Tibial artery (tissue), 4 donors: ENCODE data around the gene ACSBG1.

Source experiments
- DNase-seq, 2 donors: peaks; one replicate each; pipeline ENCODE4 v3.0.0-alpha.2; 2019
- H3K27ac ChIP-seq, 2 donors: fragments of 200-600 bp; sonication (generic) in 1 of 2; 1 replicate in 1 of 2; 2 replicates in 1 of 2; pipeline ENCODE4 v1.5.1; 2018 to 2019; ENCODE audit warnings: mild to moderate bottlenecking in 1 of 2
- H3K27me3 ChIP-seq, 2 donors: fragments of 200-600 bp; sonication (generic) in 1 of 2; one replicate each; pipeline versions ENCODE4 v1.5.1 to v1.6.0; 2016 to 2019
- H3K36me3 ChIP-seq, 3 donors: fragments of 200-600 bp; sonication (generic) in 2 of 3; one replicate each; pipeline ENCODE4 v1.5.1; 2016 to 2019; ENCODE audit warnings: mild to moderate bottlenecking in 2 of 3
- H3K4me1 ChIP-seq, 4 donors: fragments of 200-600 bp; sonication (generic) in 2 of 4; 1 replicate in 3 of 4; 2 replicates in 1 of 4; pipeline ENCODE4 v1.5.1; 2016 to 2019
- H3K4me3 ChIP-seq, 2 donors: fragments of 200-600 bp; sonication (generic) in 1 of 2; 1 replicate in 1 of 2; 2 replicates in 1 of 2; pipeline ENCODE4 v1.5.1; 2018 to 2019; ENCODE audit warnings: mild to moderate bottlenecking in 2 of 2
- H3K9me3 ChIP-seq, 3 donors: fragments of 200-600 bp; sonication (generic) in 1 of 3; one replicate each; pipeline ENCODE4 v1.5.1; 2016 to 2019
- CTCF ChIP-seq, 2 experiments: fragments of 200-600 bp in 1 of 2; fragments of 450-650 bp in 1 of 2; IDR thresholded peaks; one replicate each; pipeline ENCODE4 v1.5.1; 2017 to 2019; ENCODE audit warnings: antibody characterized with exemption in 2 of 2, mild to moderate bottlenecking in 1 of 2, moderate library complexity in 1 of 2
- intact Hi-C: fragments of 100-400 bp; cut with DNase I; formaldehyde crosslinking; loops from one replicate; pipeline ENCODE4 v1.15.0; 2023; ENCODE audit warnings: low total_unique reads

ACSBG1 gene

GRCh38 chr15:78129077-78129750 is 105.2 kb downstream of the ACSBG1 start:
- Histone ChIP-seq H3K4me1 (peaks cover 0 to 19% (median 9%) of the 10 kb centered on the region in 4 donors), H3K4me3 (no peak overlapping the region), H3K36me3 (no peaks in the 10 kb centered on the region), H3K27me3 (no peaks in the 10 kb centered on the region), H3K9me3 (no peaks in the 10 kb centered on the region), H3K27ac (no peak overlapping the region)
- no peak for DNase-seq
- intact Hi-C loops: loop anchor here (10.0 kb wide), 1 partner anchor 296 kb away; no protein-coding TSS in a partner anchor
- TF ChIP-seq CTCF (IDR thresholded peaks at IDR 0.05): no peak

- Histone ChIP-seq H3K9me3 (no peaks in the 10 kb centered on the region), H3K4me1 (peaks cover 0 to 19% (median 9%) of the 10 kb centered on the region in 4 donors), H3K4me3 (no peak overlapping the region), H3K27me3 (no peaks in the 10 kb centered on the region), H3K36me3 (no peaks in the 10 kb centered on the region), H3K27ac (no peak overlapping the region)
- intact Hi-C loops: loop anchor here (10.0 kb wide), 1 partner anchor 297 kb away; no protein-coding TSS in a partner anchor
- TF ChIP-seq CTCF (IDR thresholded peaks at IDR 0.05): no peak
- DNase-seq: no peak
These were observed 106.5 kb downstream of the ACSBG1 start for GRCh38 chr15:78127882-78128281.

- Histone ChIP-seq H3K4me1 (no peaks in the 10 kb centered on the region), H3K36me3 (no peaks in the 10 kb centered on the region), H3K27ac (no peak overlapping the region), H3K4me3 (no peak overlapping the region), H3K9me3 (no peaks in the 10 kb centered on the region), H3K27me3 (no peaks in the 10 kb centered on the region)
- no peak for DNase-seq
- TF ChIP-seq CTCF (IDR thresholded peaks at IDR 0.05): no peak
- intact Hi-C loops: loop anchor here (10.0 kb wide), 1 partner anchor 300 kb away; no protein-coding TSS in a partner anchor
These were observed 109.1 kb downstream of the ACSBG1 start for GRCh38 chr15:78125267-78125666.

- H3K4me1 ChIP-seq: no peaks in the 10 kb centered on the region
- no peak for DNase-seq
- H3K9me3 ChIP-seq: no peaks in the 10 kb centered on the region
- H3K36me3 ChIP-seq: no peaks in the 10 kb centered on the region
- no peak for TF ChIP-seq CTCF (IDR thresholded peaks at IDR 0.05)
- no peaks in the 10 kb centered on the region for H3K27me3 ChIP-seq
- no peak overlapping the region for H3K27ac ChIP-seq
- intact Hi-C loops: loop anchor here (10.0 kb wide), 1 partner anchor 304 kb away; no protein-coding TSS in a partner anchor
- H3K4me3 ChIP-seq: no peak overlapping the region
These were observed 113.8 kb downstream of the ACSBG1 start for GRCh38 chr15:78120523-78120922.
